Lower leg skin (tissue), 4 donors: ENCODE data around the gene CYB5RL. TPM values are rescaled to one million over a fixed set of nuclear protein-coding genes. Genes with fewer than 3 reads are reported as not detected.
"Not testable (repeated sequence)": the region's sequence is repeated elsewhere in the genome, so short reads cannot be mapped to it uniquely, and the experiment has no call there.

Experiments
- DNase-seq, 2 donors: peaks; one replicate each; pipeline ENCODE4 v3.0.0-alpha.2; 2019; ENCODE audit warnings: low spot score in 2 of 2
- H3K4me3 ChIP-seq: fragments of 200-600 bp; sonication (generic); 2 replicates; pipeline ENCODE4 v1.5.1; 2017; ENCODE audit warnings: mild to moderate bottlenecking, low read depth; ENCODE audit not compliant: poor library complexity, severe bottlenecking
- CTCF ChIP-seq, 3 donors: fragments of 450-650 bp; IDR thresholded peaks; one replicate each; pipeline ENCODE4 v1.5.1; 2016; ENCODE audit warnings: antibody characterized with exemption in 3 of 3, mild to moderate bottlenecking in 3 of 3, moderate library complexity in 2 of 3
- POLR2A ChIP-seq, 2 donors: fragments of 450-650 bp; IDR thresholded peaks; one replicate each; pipeline ENCODE4 v1.6.1; 2016 to 2017; ENCODE audit warnings: antibody characterized with exemption in 2 of 2, mild to moderate bottlenecking in 1 of 2, moderate library complexity in 1 of 2
- WGBS, 2 donors: methylation state at CpG; one replicate each; pipeline ENCODE4 v1.1.5; 2018; 5-methylcytosine and 5-hydroxymethylcytosine counted together
- intact Hi-C: fragments of 100-400 bp; cut with DNase I; formaldehyde crosslinking; loops from one replicate; pipeline ENCODE4 v1.15.0; 2023; ENCODE audit warnings: low total_unique reads
- total RNA-seq, 4 donors: library from RNA; depleted of rRNA; stranded (reverse); fragments of >200 nt; gene quantifications; one replicate each; pipeline ENCODE4 v1.1.0, GENCODE V29; 2016

The CYB5RL gene
- total RNA-seq, 4 donors from 2014 or later = 2.4 to 15.2 (median 5.6) TPM

GRCh38 chr1:54171606-54172005 is 28.2 kb downstream of the CYB5RL start:
- DNase-seq = no peak
- no peak overlapping the region for H3K4me3 ChIP-seq
- intact Hi-C loops = no loop called here
- no peak for TF ChIP-seq POLR2A (IDR thresholded peaks at IDR 0.05)
- TF ChIP-seq CTCF (IDR thresholded peaks at IDR 0.05) = no peak
- 91 to 92% methylated on average over 8 of the region's 8 CpGs for WGBS, 2 donors

GRCh38 chr1:54171016-54171415 is 28.8 kb downstream of the CYB5RL start:
- no peak for TF ChIP-seq CTCF (IDR thresholded peaks at IDR 0.05)
- no peak for TF ChIP-seq POLR2A (IDR thresholded peaks at IDR 0.05)
- WGBS, 2 donors = 81 to 86% methylated on average over 8 of the region's 8 CpGs
- no peak overlapping the region for H3K4me3 ChIP-seq
- intact Hi-C loops = no loop called here
- DNase-seq = no peak

GRCh38 chr1:54169068-54169467 is 30.8 kb downstream of the CYB5RL start:
- TF ChIP-seq POLR2A (IDR thresholded peaks at IDR 0.05) (no peak), CTCF (IDR thresholded peaks at IDR 0.05) (no peak)
- H3K4me3 ChIP-seq = no peak overlapping the region
- DNase-seq = no peak
- WGBS, 2 donors = 69 to 70% methylated on average over 3 of the region's 3 CpGs
- intact Hi-C loops = no loop called here

GRCh38 chr1:54168206-54168965 is 31.4 kb downstream of the CYB5RL start:
- DNase-seq = no peak
- WGBS, 2 donors = 69 to 81% methylated on average over 7 of the region's 8 CpGs
- no peak overlapping the region for H3K4me3 ChIP-seq
- no peak for TF ChIP-seq CTCF (IDR thresholded peaks at IDR 0.05)
- TF ChIP-seq POLR2A (IDR thresholded peaks at IDR 0.05) = no peak
- intact Hi-C loops = no loop called here

GRCh38 chr1:54167422-54168139 is 32.2 kb downstream of the CYB5RL start:
- H3K4me3 ChIP-seq = no peak overlapping the region
- 49 to 63% methylated on average over 9 of the region's 9 CpGs for WGBS, 2 donors
- intact Hi-C loops = no loop called here
- peak in 1 of 2 donors; percentile 26 for DNase-seq
- no peak for TF ChIP-seq POLR2A (IDR thresholded peaks at IDR 0.05)
- TF ChIP-seq CTCF (IDR thresholded peaks at IDR 0.05) = no peak

GRCh38 chr1:54166357-54166756 is 33.5 kb downstream of the CYB5RL start:
- DNase-seq, H3K4me3 ChIP-seq, intact Hi-C loops: not testable (repeated sequence)
- WGBS, 2 donors = 95 to 96% methylated on average over 8 of the region's 8 CpGs
